GM13976 (cell line): ENCODE measurements around the gene COPS8.

ENCODE experiments used
- DNase-seq: peaks from one replicate; pipeline ENCODE4 v3.0.0; 2012; ENCODE audit warnings: low spot score
- CTCF ChIP-seq: IDR thresholded peaks from 2 replicates; pipeline ENCODE4 v1.5.1; 2012; ENCODE audit warnings: borderline replicate concordance, mild to moderate bottlenecking; ENCODE audit not compliant: insufficient read depth; ENCODE audit errors: extremely low read depth, missing control alignments, control extremely low read depth
- in situ Hi-C: fragments of 300-500 bp; cut with MboI; formaldehyde crosslinking; loops from one replicate; pipeline ENCODE4 v1.12.0; 2022; ENCODE audit warnings: low sequenced_read_pairs, mixed read lengths, inconsistent platforms; ENCODE audit not compliant: unreplicated experiment

Gene COPS8

DNA sequence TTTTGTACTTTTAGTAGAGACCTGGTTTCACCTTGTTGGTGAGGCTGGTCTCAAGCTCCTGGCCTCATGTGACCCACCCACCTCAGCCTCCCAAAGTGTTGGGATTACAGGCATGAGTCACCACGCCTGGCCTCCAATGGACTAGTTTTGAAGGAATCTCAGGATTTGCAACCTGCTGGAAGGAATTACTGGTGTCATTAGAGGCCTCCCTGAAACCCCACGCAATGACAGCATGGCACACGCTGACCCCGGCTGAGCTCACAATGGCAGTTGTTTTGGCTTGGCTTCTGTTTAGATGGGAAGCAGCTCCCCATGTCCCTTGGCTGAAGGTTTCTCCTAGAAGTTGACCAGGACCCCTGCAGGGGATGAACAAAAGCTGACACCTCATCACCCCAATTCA lies 23.1 kb upstream of the COPS8 start:
- no peak for DNase-seq
- in situ Hi-C loops = loop anchor here (25.0 kb wide), 1 partner anchor 550 kb away; a partner anchor contains a TSS

GRCh38 chr2:237064203-237065070 lies 21.3 kb upstream of the COPS8 start:
- in situ Hi-C loops = loop anchor here (25.0 kb wide), 1 partner anchor 552 kb away; a partner anchor contains a TSS
- no peak for TF ChIP-seq CTCF

More for the DNA sequence above, 23.1 kb upstream of the COPS8 start:
- TF ChIP-seq CTCF = no peak

GRCh38 chr2:237065071-237065377 lies 20.7 kb upstream of the COPS8 start:
- no peak for DNase-seq
- TF ChIP-seq CTCF = no peak
- in situ Hi-C loops = loop anchor here (25.0 kb wide), 1 partner anchor 553 kb away; a partner anchor contains a TSS

More at GRCh38 chr2:237064203-237065070, 21.3 kb upstream of the COPS8 start:
- DNase-seq = no peak

DNA sequence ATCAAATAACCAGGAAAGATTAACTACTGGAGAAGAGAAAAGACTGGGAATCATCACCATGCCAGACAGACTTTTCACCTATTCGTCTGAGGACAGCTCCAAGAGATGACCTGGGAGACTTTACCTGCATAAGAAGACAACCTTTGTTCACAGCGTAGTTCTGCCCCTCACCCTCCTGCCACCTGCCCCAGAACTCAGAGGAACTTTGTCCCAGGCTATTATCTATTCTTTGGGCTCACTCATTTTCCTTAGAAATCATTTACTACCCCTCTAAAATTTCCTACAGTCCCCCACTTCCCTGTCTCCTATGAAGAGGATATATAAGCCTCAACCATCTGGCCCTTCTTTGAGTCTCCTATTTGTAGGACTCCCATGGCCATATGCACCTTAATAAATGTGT lies 19.3 kb upstream of the COPS8 start:
- TF ChIP-seq CTCF = no peak
- in situ Hi-C loops = loop anchor here (25.0 kb wide), 1 partner anchor 554 kb away; a partner anchor contains a TSS
- DNase-seq = no peak

- no peak for DNase-seq
- in situ Hi-C loops = loop anchor here (25.0 kb wide), 1 partner anchor 556 kb away; a partner anchor contains a TSS
- TF ChIP-seq CTCF = no peak
Measured at GRCh38 chr2:237068005-237068576, 17.6 kb upstream of the COPS8 start.

GRCh38 chr2:237072067-237072931 lies 13.4 kb upstream of the COPS8 start:
- peak; percentile 61 for DNase-seq
- in situ Hi-C loops = loop anchor here (10.0 to 25.0 kb wide), 2 partner anchors 560 to 727 kb away; a partner anchor contains a TSS
- TF ChIP-seq CTCF = peak; percentile 92
